Lower lobe of right lung (tissue), 2 donors: ENCODE results near the gene SEMA3A. TPM values are rescaled to one million over a fixed set of nuclear protein-coding genes. Genes with fewer than 3 reads are reported as not detected.

ENCODE experiments used
- ATAC-seq, 2 donors: fragments of 200-7000 bp; cut with Tn5 transposase; one replicate each; pipeline ENCODE4 v1.9.1; 2020 to 2022; ENCODE audit warnings: mild to moderate bottlenecking in 2 of 2, moderate library complexity in 2 of 2
- DNase-seq: peaks from one replicate; pipeline ENCODE4 v3.0.0-alpha.2; 2020
- H3K27ac ChIP-seq: fragments of 200-600 bp; one replicate; pipeline ENCODE4 v1.8.0; 2022
- H3K27me3 ChIP-seq: fragments of 200-600 bp; one replicate; pipeline ENCODE4 v1.8.0; 2022; ENCODE audit warnings: low read depth
- H3K36me3 ChIP-seq: fragments of 200-600 bp; one replicate; pipeline ENCODE4 v1.8.0; 2022; ENCODE audit warnings: mild to moderate bottlenecking
- H3K4me1 ChIP-seq: fragments of 200-600 bp; one replicate; pipeline ENCODE4 v1.8.0; 2022
- H3K4me3 ChIP-seq: fragments of 200-600 bp; one replicate; pipeline ENCODE4 v1.8.0; 2022; ENCODE audit warnings: mild to moderate bottlenecking
- H3K9me3 ChIP-seq: fragments of 200-600 bp; one replicate; pipeline ENCODE4 v1.8.0; 2022
- CTCF ChIP-seq: fragments of 200-600 bp; IDR thresholded peaks from one replicate; pipeline ENCODE4 v1.8.0; 2022; ENCODE audit warnings: antibody characterized with exemption, mild to moderate bottlenecking
- intact Hi-C: fragments of 100-400 bp; cut with DNase I; formaldehyde crosslinking; loops from one replicate; pipeline ENCODE4 v1.11.0; 2022
- total RNA-seq: library from RNA; stranded (reverse); fragmentation: NEBNext Ultra II Directional; extraction: Animal tissue kit (Norgen Biotek cat#: 25700); gene quantifications from one replicate; pipeline ENCODE4 v1.2.1, GENCODE V29; 2021
- donor health status: DM: no; HTN: yes; CAD: no; lungs with severe emphysema.

The SEMA3A gene
- total RNA-seq, 1 donor from 2014 or later: 9.7 TPM

GRCh38 chr7:84188786-84189405, 5.7 kb downstream of the SEMA3A start:
- Histone ChIP-seq H3K4me1 (peaks cover 10% of the 10 kb centered on the region), H3K27me3 (no peaks in the 10 kb centered on the region), H3K36me3 (no peaks in the 10 kb centered on the region), H3K4me3 (no peak overlapping the region), H3K27ac (no peak overlapping the region), H3K9me3 (no peaks in the 10 kb centered on the region)
- TF ChIP-seq CTCF: peak; percentile 30
- intact Hi-C loops: no loop called here
- DNase-seq: no peak
- ATAC-seq: no peak

GRCh38 chr7:84187813-84188510, 6.6 kb downstream of the SEMA3A start:
- H3K9me3 ChIP-seq: no peaks in the 10 kb centered on the region
- no peak for ATAC-seq
- TF ChIP-seq CTCF: no peak
- intact Hi-C loops: no loop called here
- no peaks in the 10 kb centered on the region for H3K27me3 ChIP-seq
- H3K36me3 ChIP-seq: no peaks in the 10 kb centered on the region
- H3K4me1 ChIP-seq: peaks cover 10% of the 10 kb centered on the region
- DNase-seq: no peak
- H3K27ac ChIP-seq: no peak overlapping the region
- no peak overlapping the region for H3K4me3 ChIP-seq

GRCh38 chr7:84187087-84187805, 7.3 kb downstream of the SEMA3A start:
- H3K9me3 ChIP-seq: no peaks in the 10 kb centered on the region
- ATAC-seq (no peak), DNase-seq (no peak)
- no peaks in the 10 kb centered on the region for H3K27me3 ChIP-seq
- no peak overlapping the region for H3K4me3 ChIP-seq
- no peak for TF ChIP-seq CTCF
- no peaks in the 10 kb centered on the region for H3K36me3 ChIP-seq
- intact Hi-C loops: no loop called here
- H3K27ac ChIP-seq: no peak overlapping the region
- H3K4me1 ChIP-seq: peaks cover 10% of the 10 kb centered on the region

GRCh38 chr7:84183741-84184140, 10.8 kb downstream of the SEMA3A start:
- DNase-seq (no peak), ATAC-seq (no peak)
- Histone ChIP-seq H3K4me3 (no peak overlapping the region), H3K36me3 (no peaks in the 10 kb centered on the region), H3K27ac (no peak overlapping the region), H3K27me3 (no peaks in the 10 kb centered on the region), H3K4me1 (peaks cover 10% of the 10 kb centered on the region), H3K9me3 (no peaks in the 10 kb centered on the region)
- no peak for TF ChIP-seq CTCF
- intact Hi-C loops: no loop called here

- Histone ChIP-seq H3K27ac (no peak overlapping the region), H3K36me3 (no peaks in the 10 kb centered on the region), H3K4me1 (no peaks in the 10 kb centered on the region), H3K27me3 (no peaks in the 10 kb centered on the region), H3K9me3 (no peaks in the 10 kb centered on the region), H3K4me3 (no peak overlapping the region)
- TF ChIP-seq CTCF: no peak
- intact Hi-C loops: no loop called here
- ATAC-seq: no peak
- no peak for DNase-seq
Measured at GRCh38 chr7:84182301-84182700, 12.3 kb downstream of the SEMA3A start.
